ENCODE measurements around the gene DAAM2. TPM values are rescaled to one million over a fixed set of nuclear protein-coding genes. Genes with fewer than 3 reads are reported as not detected.

DAAM2 gene
- total RNA-seq, 4 donors from 2014 or later, result 3.7 to 55.9 (median 11.9) TPM

DNA sequence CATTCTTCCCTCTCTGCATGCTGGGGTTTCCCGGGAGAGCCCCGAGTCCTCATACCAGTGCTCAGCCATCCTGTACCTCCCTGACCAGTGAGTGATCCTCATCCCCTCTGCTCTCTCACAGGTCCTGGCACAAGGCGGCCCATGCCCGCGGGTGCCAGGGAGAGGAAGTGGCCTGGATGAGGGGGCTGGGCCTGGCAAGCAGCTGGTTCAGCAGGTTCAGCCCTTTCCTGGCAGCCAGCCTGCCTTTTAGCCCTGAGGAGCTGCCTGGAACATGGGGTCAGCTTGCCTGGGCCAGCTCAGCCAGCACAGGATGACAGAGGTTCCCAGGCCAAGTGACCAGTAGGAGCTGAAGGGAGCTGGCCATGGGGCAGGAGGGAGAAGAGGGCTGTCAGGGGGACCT lies 131.2 kb downstream of the DAAM2 start:
- H3K4me3 ChIP-seq, result no peak overlapping the region
- intact Hi-C loops (cut with DNase I), result no loop called here
- no peaks in the 10 kb centered on the region for H3K27me3 ChIP-seq
- WGBS, 2 donors, result 24% methylated on average over 2 of the region's 5 CpGs; no CpG with 5 or more reads in 1 of the 2 donors
- TF ChIP-seq CTCF (IDR thresholded peaks at IDR 0.05), result no peak
- TF ChIP-seq POLR2A (IDR thresholded peaks at IDR 0.05), result no peak
- no peak for DNase-seq
- H3K36me3 ChIP-seq, result peaks cover 0 to 50% (median 7%) of the 10 kb centered on the region in 3 donors
- H3K9me3 ChIP-seq, result no peaks in the 10 kb centered on the region
- H3K27ac ChIP-seq, result peak overlapping the region in 1 of 4 donors; percentile 13
- peaks cover 8 to 47% (median 23%) of the 10 kb centered on the region in 3 donors for H3K4me1 ChIP-seq

DNA sequence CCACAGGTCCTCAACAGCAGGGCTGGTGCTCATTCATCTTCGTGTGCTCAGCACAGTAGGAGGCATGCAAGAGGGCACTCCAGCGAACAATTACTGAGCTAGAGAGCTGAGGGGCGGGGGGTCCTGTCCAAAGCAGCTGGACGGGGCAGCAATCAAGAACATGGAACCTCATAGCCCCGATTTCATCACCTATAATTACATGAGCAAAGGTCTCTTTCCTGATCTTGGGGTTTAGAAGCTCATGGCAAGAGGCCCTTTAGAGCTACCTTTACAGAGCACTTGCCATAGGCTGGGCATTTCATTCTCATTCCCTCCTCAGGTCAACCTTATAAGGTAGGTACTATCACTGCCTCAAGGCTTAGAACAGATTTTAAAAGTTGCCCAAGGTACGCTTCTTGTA lies 131.7 kb downstream of the DAAM2 start:
- WGBS, 2 donors, result 76 to 97% methylated on average over 4 to 6 of the region's 6 CpGs
- Histone ChIP-seq H3K27ac (peak overlapping the region in 1 of 4 donors; percentile 6), H3K9me3 (no peaks in the 10 kb centered on the region), H3K4me1 (peaks cover 8 to 49% (median 23%) of the 10 kb centered on the region in 3 donors), H3K27me3 (no peaks in the 10 kb centered on the region), H3K36me3 (peaks cover 0 to 50% (median 7%) of the 10 kb centered on the region in 3 donors), H3K4me3 (no peak overlapping the region)
- TF ChIP-seq POLR2A (IDR thresholded peaks at IDR 0.05), result no peak
- TF ChIP-seq CTCF (IDR thresholded peaks at IDR 0.05), result no peak
- intact Hi-C loops (cut with DNase I), result no loop called here
- DNase-seq, result no peak

DNA sequence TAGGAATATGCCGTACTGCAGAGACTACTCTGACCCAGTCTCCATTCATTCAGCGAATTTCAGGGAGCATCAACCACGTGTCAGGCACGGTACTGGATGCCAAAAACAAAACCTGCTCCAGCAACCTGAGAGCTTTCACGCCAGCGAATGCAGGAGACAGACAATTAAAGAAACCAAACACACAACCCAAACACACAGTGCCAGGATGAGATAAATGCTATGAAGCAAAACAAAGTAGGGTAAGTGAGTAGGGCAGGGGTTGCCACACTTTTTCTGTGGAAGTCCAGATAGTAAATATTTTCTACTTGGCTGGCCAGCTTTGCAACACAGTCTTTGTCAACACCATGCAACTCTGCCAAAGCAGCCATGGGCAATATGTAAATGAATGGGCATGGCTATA lies 132.1 kb downstream of the DAAM2 start:
- H3K4me1 ChIP-seq, result peaks cover 8 to 53% (median 23%) of the 10 kb centered on the region in 3 donors
- intact Hi-C loops (cut with DNase I), result no loop called here
- H3K4me3 ChIP-seq, result no peak overlapping the region
- H3K27me3 ChIP-seq, result no peaks in the 10 kb centered on the region
- H3K36me3 ChIP-seq, result peaks cover 0 to 50% (median 7%) of the 10 kb centered on the region in 3 donors
- DNase-seq, result no peak
- no peaks in the 10 kb centered on the region for H3K9me3 ChIP-seq
- 18 to 39% methylated on average over 6 of the region's 6 CpGs for WGBS, 2 donors
- TF ChIP-seq CTCF (IDR thresholded peaks at IDR 0.05) (no peak), POLR2A (IDR thresholded peaks at IDR 0.05) (no peak)
- peak overlapping the region in 1 of 4 donors; percentile 6 for H3K27ac ChIP-seq

DNA sequence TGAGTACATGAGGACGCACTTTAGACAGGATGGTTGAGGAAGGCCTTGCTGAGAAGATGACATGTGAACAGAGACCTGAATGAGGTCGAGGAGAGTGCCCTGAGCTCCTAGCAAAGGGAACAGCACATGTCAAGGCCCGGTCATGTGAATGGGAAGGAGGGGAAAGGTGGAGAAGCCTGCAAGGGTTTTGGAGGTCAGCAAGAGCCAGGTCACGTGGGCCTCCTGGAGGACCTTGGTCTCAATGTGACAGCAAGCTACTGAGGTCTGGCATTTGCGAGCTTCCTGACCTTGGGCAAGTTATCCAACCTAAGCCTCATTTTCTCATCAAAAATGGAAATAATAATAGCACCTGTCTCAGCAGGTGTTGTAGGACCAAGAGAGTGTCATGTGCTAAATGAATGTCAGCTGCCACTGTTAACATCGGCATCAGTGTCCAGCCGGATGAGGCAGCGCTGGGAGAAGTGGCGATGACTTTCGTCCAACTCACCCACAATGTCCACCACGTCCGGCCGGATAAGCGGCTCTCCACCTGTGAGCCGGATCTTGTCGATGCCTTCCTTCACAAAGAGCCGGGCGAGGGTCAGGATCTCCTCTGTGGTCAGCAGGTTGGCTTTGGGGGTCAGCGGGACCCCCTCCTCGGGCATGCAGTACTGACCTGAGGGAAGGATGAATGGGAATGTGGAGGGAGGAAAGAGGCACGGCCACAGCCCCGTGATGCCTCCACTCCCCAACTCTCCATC lies 133.2 kb downstream of the DAAM2 start:
- Histone ChIP-seq H3K27me3 (no peaks in the 10 kb centered on the region), H3K36me3 (peaks cover 0 to 50% (median 7%) of the 10 kb centered on the region in 3 donors), H3K4me1 (peaks cover 8 to 64% (median 23%) of the 10 kb centered on the region in 3 donors), H3K4me3 (no peak overlapping the region), H3K9me3 (no peaks in the 10 kb centered on the region), H3K27ac (no peak overlapping the region)
- WGBS, 2 donors, result 89 to 93% methylated on average over 9 to 17 of the region's 22 CpGs
- DNase-seq, result no peak
- intact Hi-C loops (cut with DNase I), result no loop called here
- TF ChIP-seq CTCF (IDR thresholded peaks at IDR 0.05) (no peak), POLR2A (IDR thresholded peaks at IDR 0.05) (no peak)

- no peaks in the 10 kb centered on the region for H3K27me3 ChIP-seq
- H3K36me3 ChIP-seq, result peaks cover 0 to 45% (median 7%) of the 10 kb centered on the region in 3 donors
- H3K4me1 ChIP-seq, result peaks cover 8 to 69% (median 23%) of the 10 kb centered on the region in 3 donors
- no peak for TF ChIP-seq CTCF (IDR thresholded peaks at IDR 0.05)
- no peak for TF ChIP-seq POLR2A (IDR thresholded peaks at IDR 0.05)
- no peak for DNase-seq
- intact Hi-C loops (cut with DNase I), result no loop called here
- no peaks in the 10 kb centered on the region for H3K9me3 ChIP-seq
- WGBS, 2 donors, result 83 to 92% methylated on average over 2 to 3 of the region's 3 CpGs
- no peak overlapping the region for H3K27ac ChIP-seq
- no peak overlapping the region for H3K4me3 ChIP-seq
Measured at GRCh38 chr6:39925931-39926290, 133.7 kb downstream of the DAAM2 start.

Data from esophagus squamous epithelium (tissue), 5 donors.